Fibroblast of lung (primary cell): ENCODE data around the gene HAPLN1.

Experiments used
- EZH2 ChIP-seq: IDR thresholded peaks from 2 replicates; pipeline ENCODE4 v1.5.1; 2012; ENCODE audit warnings: low read length, control low read depth, mild to moderate bottlenecking; ENCODE audit errors: missing control alignments
- TF ChIP-seq, protein P1 (sequence below), 2 donors: IDR thresholded peaks in 1 of 2; conservative IDR thresholded peaks in 1 of 2; 1 replicate in 1 of 2; 2 replicates in 1 of 2; pipeline ENCODE4 v1.5.1; 2011 to 2012; ENCODE audit warnings: low read length in 2 of 2, control low read depth in 1 of 2, inconsistent platforms in 1 of 2, low read depth in 1 of 2, mild to moderate bottlenecking in 1 of 2

DNA sequence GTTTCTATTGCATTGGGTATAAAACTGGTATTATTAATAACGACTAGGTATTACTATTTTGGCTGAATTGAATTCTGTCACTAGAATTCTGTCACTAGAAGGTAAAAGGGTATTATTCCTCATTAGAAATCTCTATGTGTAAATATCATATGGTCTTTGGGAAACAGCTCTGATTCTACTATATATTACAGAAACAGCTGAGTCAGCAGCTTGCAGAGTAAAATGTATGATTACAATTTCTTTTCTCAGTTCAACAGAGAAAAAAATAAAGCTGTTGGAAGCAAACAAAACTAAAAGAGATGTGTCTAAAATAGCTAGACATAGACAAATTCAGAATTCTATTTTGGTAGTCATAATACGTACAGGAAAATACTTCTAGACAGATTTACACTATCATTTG, 48.5 kb downstream of the HAPLN1 start:
- TF ChIP-seq, protein P1, sequence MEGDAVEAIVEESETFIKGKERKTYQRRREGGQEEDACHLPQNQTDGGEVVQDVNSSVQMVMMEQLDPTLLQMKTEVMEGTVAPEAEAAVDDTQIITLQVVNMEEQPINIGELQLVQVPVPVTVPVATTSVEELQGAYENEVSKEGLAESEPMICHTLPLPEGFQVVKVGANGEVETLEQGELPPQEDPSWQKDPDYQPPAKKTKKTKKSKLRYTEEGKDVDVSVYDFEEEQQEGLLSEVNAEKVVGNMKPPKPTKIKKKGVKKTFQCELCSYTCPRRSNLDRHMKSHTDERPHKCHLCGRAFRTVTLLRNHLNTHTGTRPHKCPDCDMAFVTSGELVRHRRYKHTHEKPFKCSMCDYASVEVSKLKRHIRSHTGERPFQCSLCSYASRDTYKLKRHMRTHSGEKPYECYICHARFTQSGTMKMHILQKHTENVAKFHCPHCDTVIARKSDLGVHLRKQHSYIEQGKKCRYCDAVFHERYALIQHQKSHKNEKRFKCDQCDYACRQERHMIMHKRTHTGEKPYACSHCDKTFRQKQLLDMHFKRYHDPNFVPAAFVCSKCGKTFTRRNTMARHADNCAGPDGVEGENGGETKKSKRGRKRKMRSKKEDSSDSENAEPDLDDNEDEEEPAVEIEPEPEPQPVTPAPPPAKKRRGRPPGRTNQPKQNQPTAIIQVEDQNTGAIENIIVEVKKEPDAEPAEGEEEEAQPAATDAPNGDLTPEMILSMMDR (conservative IDR thresholded peaks at IDR 0.05 in 1 of 2, IDR thresholded peaks at IDR 0.05 in 1 of 2; ENCODE audit: low read depth in 1 of 2, low read length in 2 of 2): no peak
- TF ChIP-seq EZH2: no peak
